22Rv1 (cell line): Measurements from ENCODE around the gene PKIG.

Experiments used
- ZFX ChIP-seq: fragments of 450-650 bp; IDR thresholded peaks from 2 replicates; pipeline ENCODE4 v1.6.1; 2017; ENCODE audit warnings: antibody characterized with exemption, borderline replicate concordance
- TF ChIP-seq, protein P1 (sequence below): fragments of 450-650 bp; IDR thresholded peaks from 2 replicates; pipeline ENCODE4 v1.5.1; 2017; ENCODE audit warnings: mild to moderate bottlenecking

DNA sequence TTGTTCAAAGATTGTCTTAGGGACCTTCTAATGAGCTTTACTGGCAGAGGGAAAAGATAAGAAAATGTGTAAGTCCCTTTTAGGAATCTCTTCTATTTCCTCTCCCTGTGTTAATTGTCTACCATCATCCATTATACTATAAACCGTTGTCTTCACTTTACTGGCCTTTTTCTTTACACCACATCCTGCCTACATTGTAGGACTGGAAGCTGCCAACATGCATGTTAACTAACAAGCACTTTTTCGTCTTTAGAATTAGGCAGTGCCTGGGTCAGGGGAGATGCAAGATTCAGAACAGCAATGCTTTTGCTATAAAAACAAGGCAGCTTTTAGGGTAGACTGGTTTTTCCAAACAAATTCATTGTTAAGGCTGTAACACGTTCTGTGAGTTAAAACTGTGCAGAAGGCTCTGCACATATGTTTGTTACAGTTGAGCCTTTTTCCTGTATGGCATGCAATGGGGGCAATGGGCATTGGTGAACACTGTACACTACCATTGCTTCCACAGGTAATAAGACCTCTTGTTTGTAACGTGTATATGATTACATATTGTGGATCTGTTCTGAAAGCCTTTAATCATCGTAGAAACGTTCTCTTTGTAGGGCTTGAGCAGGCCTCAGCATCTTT lies 10.9 kb upstream of the PKIG start:
- TF ChIP-seq, protein P1, sequence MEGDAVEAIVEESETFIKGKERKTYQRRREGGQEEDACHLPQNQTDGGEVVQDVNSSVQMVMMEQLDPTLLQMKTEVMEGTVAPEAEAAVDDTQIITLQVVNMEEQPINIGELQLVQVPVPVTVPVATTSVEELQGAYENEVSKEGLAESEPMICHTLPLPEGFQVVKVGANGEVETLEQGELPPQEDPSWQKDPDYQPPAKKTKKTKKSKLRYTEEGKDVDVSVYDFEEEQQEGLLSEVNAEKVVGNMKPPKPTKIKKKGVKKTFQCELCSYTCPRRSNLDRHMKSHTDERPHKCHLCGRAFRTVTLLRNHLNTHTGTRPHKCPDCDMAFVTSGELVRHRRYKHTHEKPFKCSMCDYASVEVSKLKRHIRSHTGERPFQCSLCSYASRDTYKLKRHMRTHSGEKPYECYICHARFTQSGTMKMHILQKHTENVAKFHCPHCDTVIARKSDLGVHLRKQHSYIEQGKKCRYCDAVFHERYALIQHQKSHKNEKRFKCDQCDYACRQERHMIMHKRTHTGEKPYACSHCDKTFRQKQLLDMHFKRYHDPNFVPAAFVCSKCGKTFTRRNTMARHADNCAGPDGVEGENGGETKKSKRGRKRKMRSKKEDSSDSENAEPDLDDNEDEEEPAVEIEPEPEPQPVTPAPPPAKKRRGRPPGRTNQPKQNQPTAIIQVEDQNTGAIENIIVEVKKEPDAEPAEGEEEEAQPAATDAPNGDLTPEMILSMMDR: no peak
- TF ChIP-seq ZFX: no peak
